HCT116 (cell line): ENCODE results near the gene NPC2. TPM values are rescaled to one million over a fixed set of nuclear protein-coding genes. Genes with fewer than 3 reads are reported as not detected.

Source experiments
- ATAC-seq: fragments of 200-7000 bp; cut with Tn5 transposase; 2 replicates; pipeline ENCODE4 v1.9.1; 2020; ENCODE audit warnings: mild to moderate bottlenecking, moderate library complexity
- BruUV-seq: library from RNA; stranded (reverse); fragments of 400-500 nt; replicated peaks from 2 replicates; lab custom pipeline; 2021; lab: Mats Ljungman, UMichigan
- CTCF ChIA-PET: fragments of 300-600 bp; sonication (Branson Sonifier 250); formaldehyde crosslinking; loops from one replicate; lab custom pipeline; 2021; ENCODE audit warnings: antibody characterized with exemption; lab: Charles Lee
- POLR2A ChIA-PET: fragments of 300-600, 350-600 bp; sonication (Branson Sonifier 250); formaldehyde crosslinking; loops from one replicate; lab custom pipeline; 2021; ENCODE audit warnings: antibody characterized with exemption; lab: Charles Lee
- RAD21 ChIA-PET, 2 experiments: fragments of 300-600 bp; sonication (Branson Sonifier 250); formaldehyde crosslinking; loops; one replicate each; lab custom pipeline; 2023; ENCODE audit warnings: low total read pairs in 2 of 2; ENCODE audit not compliant: uncharacterized antibody in 2 of 2, unreplicated experiment in 2 of 2, low non-redundant PET in 1 of 2; lab: Charles Lee
- DNase-seq: peaks from one replicate; pipeline ENCODE4 v3.0.0-alpha.2; 2010; ENCODE audit warnings: low read depth, low spot score
- H2AFZ ChIP-seq: fragments of 200-600 bp; shearing (Covaris generic), sonication (generic); 2 replicates; pipeline ENCODE4 v1.6.1; 2017; ENCODE audit warnings: low read depth, mixed run types, mixed read lengths, antibody characterized with exemption, low read length; ENCODE audit not compliant: poor library complexity, severe bottlenecking
- H3K27ac ChIP-seq: 2 replicates; pipeline ENCODE4 v1.5.1; 2012; ENCODE audit warnings: low read depth, low read length
- H3K27me3 ChIP-seq: fragments of 200-600 bp; sonication (generic); 2 replicates; pipeline ENCODE4 v1.6.1; 2016; ENCODE audit warnings: mixed run types, low read length, mixed read lengths; ENCODE audit not compliant: insufficient read depth
- H3K36me3 ChIP-seq, 2 experiments: fragments of 200-500 bp in 1 of 2; fragments of 200-600 bp in 1 of 2; sonication (Bioruptor generic) in 1 of 2; sonication (generic) in 1 of 2; 2 replicates each; pipeline versions ENCODE4 v1.5.1 to v1.6.1; 2014 to 2016; ENCODE audit warnings: low read length in 2 of 2, inconsistent platforms in 1 of 2, mixed read lengths in 1 of 2, mixed run types in 1 of 2; ENCODE audit not compliant: insufficient read depth in 2 of 2, control insufficient read depth in 1 of 2
- H3K4me1 ChIP-seq, 2 experiments: fragments of 200-600 bp in 1 of 2; sonication (generic) in 1 of 2; 2 replicates each; pipeline versions ENCODE4 v1.5.1 to v1.6.1; 2012 to 2017; ENCODE audit warnings: low read length in 2 of 2, inconsistent platforms in 1 of 2, mild to moderate bottlenecking in 1 of 2, mixed read lengths in 1 of 2, mixed run types in 1 of 2, moderate library complexity in 1 of 2; ENCODE audit not compliant: insufficient read depth in 2 of 2, control insufficient read depth in 1 of 2
- H3K4me2 ChIP-seq: fragments of 200-600 bp; sonication (generic); 2 replicates; pipeline ENCODE4 v1.6.1; 2017; ENCODE audit warnings: mixed run types, low read length, mixed read lengths
- H3K4me3 ChIP-seq, 2 experiments: fragments of 200-600 bp in 1 of 2; sonication (generic) in 1 of 2; replicated peaks in 1 of 2; 2 replicates each; pipeline ENCODE4 v1.5.1; 2011 to 2016; ENCODE audit warnings: low read length in 2 of 2, control low read depth in 1 of 2, low read depth in 1 of 2, mild to moderate bottlenecking in 1 of 2, mixed read lengths in 1 of 2, mixed run types in 1 of 2
- H3K79me2 ChIP-seq: fragments of 200-600 bp; sonication (generic); 2 replicates; pipeline ENCODE4 v1.6.1; 2017; ENCODE audit warnings: mild to moderate bottlenecking, mixed run types, low read length, moderate library complexity, mixed read lengths; ENCODE audit not compliant: insufficient read depth
- H3K9ac ChIP-seq: fragments of 200-600 bp; sonication (generic); 2 replicates; pipeline ENCODE4 v1.6.1; 2016; ENCODE audit warnings: low read length, mixed read lengths
- H3K9me2 ChIP-seq: fragments of 200-600 bp; sonication (generic), shearing (Covaris generic); 2 replicates; pipeline ENCODE4 v1.6.1; 2017; ENCODE audit warnings: mixed run types, mild to moderate bottlenecking, moderate library complexity; ENCODE audit not compliant: insufficient read depth
- H3K9me3 ChIP-seq, 2 experiments: fragments of 200-500 bp in 1 of 2; fragments of 200-600 bp in 1 of 2; sonication (Bioruptor generic) in 1 of 2; sonication (generic) in 1 of 2; 2 replicates each; pipeline ENCODE4 v1.6.1; 2014 to 2017; ENCODE audit warnings: low read length in 2 of 2, mixed read lengths in 2 of 2, inconsistent platforms in 1 of 2, low read depth in 1 of 2, mild to moderate bottlenecking in 1 of 2, mixed run types in 1 of 2, moderate library complexity in 1 of 2; ENCODE audit not compliant: control insufficient read depth in 1 of 2, insufficient read depth in 1 of 2
- H4K20me1 ChIP-seq: fragments of 200-600 bp; sonication (generic), shearing (Covaris generic); 2 replicates; pipeline ENCODE4 v1.6.1; 2017; ENCODE audit warnings: mixed run types, mild to moderate bottlenecking, moderate library complexity; ENCODE audit not compliant: insufficient read depth
- CBX3 ChIP-seq: IDR thresholded peaks from 2 replicates; pipeline ENCODE4 v1.6.1; 2012; ENCODE audit warnings: low read depth
- CEBPB ChIP-seq: IDR thresholded peaks from 2 replicates; pipeline ENCODE4 v1.6.1; 2012; ENCODE audit warnings: low read depth
- EGR1 ChIP-seq: IDR thresholded peaks from 2 replicates; pipeline ENCODE4 v1.6.1; 2012; ENCODE audit warnings: low read depth
- JUND ChIP-seq: IDR thresholded peaks from 2 replicates; pipeline ENCODE4 v1.6.1; 2012
- POLR2A ChIP-seq: IDR thresholded peaks from 2 replicates; pipeline ENCODE4 v1.7.0; 2011; ENCODE audit warnings: borderline replicate concordance; ENCODE audit not compliant: insufficient read depth, insufficient read length; ENCODE audit errors: extremely low read depth
- RAD21 ChIP-seq: IDR thresholded peaks from 2 replicates; pipeline ENCODE4 v1.6.1; 2012; ENCODE audit warnings: low read depth, mild to moderate bottlenecking
- SRF ChIP-seq: IDR thresholded peaks from 2 replicates; pipeline ENCODE4 v1.6.1; 2012; ENCODE audit warnings: low read depth
- ZFX ChIP-seq: fragments of 450-650 bp; IDR thresholded peaks from 2 replicates; pipeline ENCODE4 v1.6.1; 2017
- intact Hi-C: fragments of 100-400 bp; cut with micrococcal nuclease; formaldehyde crosslinking; loops from 2 replicates; pipeline ENCODE4 v1.10.0; 2022
- total RNA-seq: library from RNA; stranded (reverse); gene quantifications from one replicate; pipeline ENCODE4 v1.2.1, GENCODE V29; 2021; ENCODE audit not compliant: unreplicated experiment
- TF ChIP-seq, protein P1 (sequence below), 3 experiments: fragments of 200-600 bp in 1 of 3; sonication (generic) in 1 of 3; IDR thresholded peaks in 2 of 3; conservative IDR thresholded peaks in 1 of 3; 2 replicates each; pipeline ENCODE4 v1.5.1; 2012 to 2017; ENCODE audit warnings: low read depth in 2 of 3, low read length in 2 of 3, antibody characterized with exemption in 1 of 3, borderline replicate concordance in 1 of 3, control low read depth in 1 of 3, mild to moderate bottlenecking in 1 of 3, mixed read lengths in 1 of 3, mixed run types in 1 of 3, moderate library complexity in 1 of 3; ENCODE audit not compliant: insufficient read depth in 1 of 3

Gene NPC2
- total RNA-seq, 1 experiment from 2014 or later: 105 TPM

DNA sequence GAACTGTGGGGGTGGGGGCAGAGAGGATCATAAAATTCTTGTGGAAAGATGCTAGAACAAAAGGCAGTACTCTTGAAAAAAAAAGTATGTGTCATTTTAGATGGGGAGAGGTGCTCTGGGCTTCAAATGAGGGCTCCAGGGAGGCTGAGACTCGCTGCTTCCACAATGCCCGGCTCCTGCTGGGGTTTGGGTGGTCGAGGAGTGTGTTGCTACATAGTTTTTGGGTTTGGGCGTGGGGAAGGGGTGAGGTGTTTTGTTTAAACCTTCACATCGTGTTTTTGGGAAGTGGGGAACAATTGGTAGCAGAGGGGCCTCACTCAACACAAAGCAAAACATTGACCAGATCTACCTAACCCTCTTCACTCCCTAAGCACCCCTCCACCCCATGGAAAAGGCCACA, 8.6 kb upstream of the NPC2 start:
- Histone ChIP-seq H2AFZ (no peak overlapping the region), H3K9me3 (no peaks in the 10 kb centered on the region), H3K27ac (no peak overlapping the region), H3K9me2 (no peaks in the 10 kb centered on the region), H3K4me2 (no peak overlapping the region), H3K4me3 (no peak overlapping the region), H3K9ac (no peak overlapping the region), H3K79me2 (no peaks in the 10 kb centered on the region), H4K20me1 (no peaks in the 10 kb centered on the region), H3K27me3 (no peaks in the 10 kb centered on the region), H3K4me1 (peaks cover 0 to 15% of the 10 kb centered on the region in 2 experiments; a peak in 2 of 4 replicates), H3K36me3 (no peaks in the 10 kb centered on the region)
- POLR2A ChIA-PET: no interaction called here
- BruUV-seq: no TSS peak
- intact Hi-C loops: loop anchor here (1.0 kb wide), 1 partner anchor 303 kb away; no protein-coding TSS in a partner anchor
- RAD21 ChIA-PET: no interaction called here
- no peak for ATAC-seq
- DNase-seq: no peak
- CTCF ChIA-PET: interaction anchor here (1.0 to 1.6 kb wide), 3 partner anchors 8 to 107 kb away, joined by 6 to 11 read pairs (median 6); partner anchors contain the start of genes ISCA2 and NPC2
- TF ChIP-seq, protein P1, sequence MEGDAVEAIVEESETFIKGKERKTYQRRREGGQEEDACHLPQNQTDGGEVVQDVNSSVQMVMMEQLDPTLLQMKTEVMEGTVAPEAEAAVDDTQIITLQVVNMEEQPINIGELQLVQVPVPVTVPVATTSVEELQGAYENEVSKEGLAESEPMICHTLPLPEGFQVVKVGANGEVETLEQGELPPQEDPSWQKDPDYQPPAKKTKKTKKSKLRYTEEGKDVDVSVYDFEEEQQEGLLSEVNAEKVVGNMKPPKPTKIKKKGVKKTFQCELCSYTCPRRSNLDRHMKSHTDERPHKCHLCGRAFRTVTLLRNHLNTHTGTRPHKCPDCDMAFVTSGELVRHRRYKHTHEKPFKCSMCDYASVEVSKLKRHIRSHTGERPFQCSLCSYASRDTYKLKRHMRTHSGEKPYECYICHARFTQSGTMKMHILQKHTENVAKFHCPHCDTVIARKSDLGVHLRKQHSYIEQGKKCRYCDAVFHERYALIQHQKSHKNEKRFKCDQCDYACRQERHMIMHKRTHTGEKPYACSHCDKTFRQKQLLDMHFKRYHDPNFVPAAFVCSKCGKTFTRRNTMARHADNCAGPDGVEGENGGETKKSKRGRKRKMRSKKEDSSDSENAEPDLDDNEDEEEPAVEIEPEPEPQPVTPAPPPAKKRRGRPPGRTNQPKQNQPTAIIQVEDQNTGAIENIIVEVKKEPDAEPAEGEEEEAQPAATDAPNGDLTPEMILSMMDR (IDR thresholded peaks at IDR 0.05 in 2 of 3, conservative IDR thresholded peaks at IDR 0.05 in 1 of 3; ENCODE audit: borderline replicate concordance in 1 of 3, insufficient read depth in 1 of 3, low read depth in 2 of 3, low read length in 2 of 3): no peak
- TF ChIP-seq EGR1 (no peak), POLR2A (no peak), SRF (no peak), JUND (no peak), CBX3 (no peak), ZFX (no peak)

DNA sequence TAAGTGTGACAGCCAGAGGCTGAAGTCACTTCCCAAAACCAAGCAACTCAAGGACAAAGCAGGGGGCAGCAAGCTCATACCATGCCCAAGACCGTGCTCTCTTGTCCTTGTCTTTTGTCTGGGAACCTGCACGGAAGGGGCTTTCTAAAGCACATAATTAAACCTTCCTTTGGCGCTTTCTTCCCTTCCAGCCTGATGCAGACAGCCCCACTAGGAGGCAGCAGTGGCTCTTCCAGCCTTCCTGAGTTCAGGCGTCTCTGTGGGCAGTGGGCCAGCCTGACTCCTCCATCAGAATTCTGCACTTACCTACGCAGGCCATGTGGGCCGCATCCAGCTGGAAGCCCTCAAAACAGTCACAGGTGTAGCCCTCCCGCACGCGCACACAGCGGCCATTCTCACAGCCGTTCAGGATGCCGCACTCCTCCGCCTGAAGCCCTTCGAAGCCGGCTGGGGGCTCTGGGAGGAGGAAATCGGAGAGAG, 8.1 kb upstream of the NPC2 start:
- no peaks in the 10 kb centered on the region for H3K9me2 ChIP-seq
- ATAC-seq (peak; percentile 79), DNase-seq (no peak)
- H3K4me3 ChIP-seq: no peak overlapping the region
- CTCF ChIA-PET: no interaction called here
- TF ChIP-seq, protein P1 (IDR thresholded peaks at IDR 0.05 in 2 of 3, conservative IDR thresholded peaks at IDR 0.05 in 1 of 3; ENCODE audit: borderline replicate concordance in 1 of 3, insufficient read depth in 1 of 3, low read depth in 2 of 3, low read length in 2 of 3): peak; percentile 57 to 74 (median 65); a peak in 5 of 6 replicates
- TF ChIP-seq SRF: no peak
- peak; percentile 66 for TF ChIP-seq RAD21
- TF ChIP-seq CEBPB: no peak
- no peaks in the 10 kb centered on the region for H3K9me3 ChIP-seq
- H3K27ac ChIP-seq: no peak overlapping the region
- POLR2A ChIA-PET: no interaction called here
- no peaks in the 10 kb centered on the region for H4K20me1 ChIP-seq
- RAD21 ChIA-PET: no interaction called here
- no peaks in the 10 kb centered on the region for H3K36me3 ChIP-seq
- H2AFZ ChIP-seq: no peak overlapping the region
- H3K79me2 ChIP-seq: no peaks in the 10 kb centered on the region
- no TSS peak for BruUV-seq
- H3K27me3 ChIP-seq: no peaks in the 10 kb centered on the region
- no peak overlapping the region for H3K9ac ChIP-seq
- H3K4me2 ChIP-seq: no peak overlapping the region
- H3K4me1 ChIP-seq: peaks cover 0 to 15% of the 10 kb centered on the region in 2 experiments; a peak in 2 of 4 replicates
- intact Hi-C loops: no loop called here
